KMS-11 (cell line): Measurements from ENCODE around the gene ZNF350.

Source experiments
- H2AFZ ChIP-seq: fragments of 200-600 bp; sonication (generic); 2 replicates; pipeline ENCODE4 v1.6.1; 2016; ENCODE audit warnings: antibody characterized with exemption, mixed run types, low read depth
- H3K27ac ChIP-seq: fragments of 200-600 bp; sonication (generic); 2 replicates; pipeline ENCODE4 v1.6.1; 2016; ENCODE audit warnings: mild to moderate bottlenecking, mixed run types
- H3K27me3 ChIP-seq: fragments of 200-600 bp; sonication (generic); 2 replicates; pipeline ENCODE4 v1.6.1; 2017; ENCODE audit warnings: mild to moderate bottlenecking, low read depth, mixed run types, moderate library complexity; ENCODE audit not compliant: insufficient read depth
- H3K36me3 ChIP-seq: fragments of 200-600 bp; sonication (generic); 2 replicates; pipeline ENCODE4 v1.6.1; 2017; ENCODE audit warnings: mild to moderate bottlenecking, mixed run types; ENCODE audit not compliant: insufficient read depth
- H3K4me1 ChIP-seq: fragments of 200-600 bp; sonication (generic); 2 replicates; pipeline ENCODE4 v1.6.1; 2016; ENCODE audit warnings: mild to moderate bottlenecking, low read depth, mixed run types; ENCODE audit not compliant: poor library complexity, severe bottlenecking
- H3K4me2 ChIP-seq: fragments of 200-600 bp; sonication (generic); 2 replicates; pipeline ENCODE4 v1.7.0; 2016; ENCODE audit warnings: mild to moderate bottlenecking, mixed run types
- H3K4me3 ChIP-seq: fragments of 200-600 bp; sonication (generic); IDR thresholded peaks from 2 replicates; pipeline ENCODE4 v1.6.1; 2017; ENCODE audit warnings: low read depth, low read length, mixed read lengths; ENCODE audit not compliant: insufficient read depth
- H3K79me2 ChIP-seq: fragments of 200-600 bp; sonication (generic); 2 replicates; pipeline ENCODE4 v1.6.1; 2016; ENCODE audit warnings: low read depth, mixed run types; ENCODE audit not compliant: insufficient read depth
- H3K9ac ChIP-seq: fragments of 200-600 bp; sonication (generic); 2 replicates; pipeline ENCODE4 v1.6.1; 2016; ENCODE audit warnings: mild to moderate bottlenecking, mixed run types
- H4K20me1 ChIP-seq: fragments of 200-600 bp; sonication (generic); 2 replicates; pipeline ENCODE4 v1.6.1; 2016; ENCODE audit warnings: mild to moderate bottlenecking, mixed run types; ENCODE audit not compliant: insufficient read depth
- CTCF ChIP-seq: fragments of 200-600 bp; sonication (generic); conservative IDR thresholded peaks from 2 replicates; pipeline ENCODE4 v1.6.1; 2017; ENCODE audit warnings: low read depth, mild to moderate bottlenecking, antibody characterized with exemption, low read length, moderate library complexity, mixed read lengths

ZNF350 gene

GRCh38 chr19:51921949-51922348 is 64.7 kb downstream of the ZNF350 start:
- TF ChIP-seq CTCF, result no peak
- Histone ChIP-seq H3K4me2 (no peak overlapping the region), H3K9ac (no peak overlapping the region), H3K36me3 (no peaks in the 10 kb centered on the region), H3K27me3 (no peaks in the 10 kb centered on the region), H3K79me2 (no peaks in the 10 kb centered on the region), H3K27ac (no peak overlapping the region), H4K20me1 (no peaks in the 10 kb centered on the region), H3K4me1 (no peaks in the 10 kb centered on the region), H3K4me3 (no peak overlapping the region), H2AFZ (no peak overlapping the region)

GRCh38 chr19:51919606-51920005 is 67.0 kb downstream of the ZNF350 start:
- Histone ChIP-seq H3K27me3 (no peaks in the 10 kb centered on the region), H3K27ac (no peak overlapping the region), H3K9ac (no peak overlapping the region), H3K79me2 (no peaks in the 10 kb centered on the region), H3K36me3 (no peaks in the 10 kb centered on the region), H4K20me1 (no peaks in the 10 kb centered on the region), H2AFZ (no peak overlapping the region), H3K4me1 (no peaks in the 10 kb centered on the region), H3K4me3 (no peak overlapping the region), H3K4me2 (no peak overlapping the region)
- TF ChIP-seq CTCF, result no peak

- H3K4me1 ChIP-seq, result no peaks in the 10 kb centered on the region
- H3K4me2 ChIP-seq, result no peak overlapping the region
- no peak overlapping the region for H3K9ac ChIP-seq
These were observed 70.5 kb downstream of the ZNF350 start for GRCh38 chr19:51916167-51916566.

GRCh38 chr19:51915324-51915867 is 71.2 kb downstream of the ZNF350 start:
- Histone ChIP-seq H3K4me2 (no peak overlapping the region), H3K27ac (no peak overlapping the region), H3K36me3 (no peaks in the 10 kb centered on the region), H3K9ac (no peak overlapping the region), H3K79me2 (no peaks in the 10 kb centered on the region), H3K4me3 (no peak overlapping the region), H2AFZ (no peak overlapping the region), H3K27me3 (no peaks in the 10 kb centered on the region), H3K4me1 (no peaks in the 10 kb centered on the region), H4K20me1 (no peaks in the 10 kb centered on the region)
- TF ChIP-seq CTCF, result no peak

More at GRCh38 chr19:51916167-51916566, 70.5 kb downstream of the ZNF350 start:
- no peaks in the 10 kb centered on the region for H3K79me2 ChIP-seq
- no peak overlapping the region for H3K4me3 ChIP-seq
- H3K27me3 ChIP-seq, result no peaks in the 10 kb centered on the region
- TF ChIP-seq CTCF, result no peak
- H3K36me3 ChIP-seq, result no peaks in the 10 kb centered on the region
- no peak overlapping the region for H3K27ac ChIP-seq
- H2AFZ ChIP-seq, result no peak overlapping the region
- H4K20me1 ChIP-seq, result no peaks in the 10 kb centered on the region
